ENCODE measurements around the gene SRPX2.

SRPX2 gene

DNA sequence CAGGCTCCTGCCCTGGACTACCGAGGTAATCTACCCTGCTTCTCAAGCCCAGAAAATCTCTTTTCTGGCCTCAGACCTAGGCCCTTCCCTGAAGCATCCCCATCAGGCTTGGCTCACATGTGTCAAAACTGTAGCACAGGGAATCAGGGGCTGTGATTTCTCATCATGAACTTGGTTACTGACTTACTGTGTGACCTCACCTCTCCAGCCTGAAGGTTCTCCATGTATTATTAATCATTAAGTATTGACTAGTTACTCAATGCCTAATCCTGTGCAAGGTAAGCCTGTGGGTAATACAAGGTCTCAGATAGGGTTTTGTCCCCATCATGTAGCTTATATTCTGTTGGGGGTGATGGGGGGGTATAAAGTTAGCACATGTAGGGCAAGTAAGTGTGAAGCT lies 6.8 kb downstream of the SRPX2 start:
- DNase-seq, result no peak

GRCh38 chrX:100652266-100652665 lies 8.3 kb downstream of the SRPX2 start:
- DNase-seq, result no peak

GRCh38 chrX:100654261-100654660 lies 10.3 kb downstream of the SRPX2 start:
- no peak for DNase-seq

DNA sequence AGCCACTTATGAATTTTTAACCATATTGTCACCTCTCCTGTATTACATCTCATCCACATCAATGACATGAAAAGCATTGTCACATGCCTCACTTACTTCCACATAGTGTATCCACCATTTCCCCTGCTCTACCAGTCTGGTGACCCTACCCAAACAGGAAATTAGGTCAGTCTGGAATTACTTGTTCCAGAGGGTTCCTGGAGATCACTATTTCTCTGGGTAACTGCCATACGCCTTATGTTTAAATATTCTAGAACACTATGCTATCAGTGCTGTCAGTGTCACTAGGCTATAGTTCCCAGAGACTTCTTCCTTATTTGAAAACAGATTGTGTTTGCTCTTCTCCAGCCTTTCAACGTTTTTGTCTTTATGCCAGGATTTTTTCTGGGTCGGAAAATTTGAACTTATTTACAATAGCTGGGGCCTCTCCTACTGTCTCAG lies 15.0 kb downstream of the SRPX2 start:
- DNase-seq, result no peak

DNA sequence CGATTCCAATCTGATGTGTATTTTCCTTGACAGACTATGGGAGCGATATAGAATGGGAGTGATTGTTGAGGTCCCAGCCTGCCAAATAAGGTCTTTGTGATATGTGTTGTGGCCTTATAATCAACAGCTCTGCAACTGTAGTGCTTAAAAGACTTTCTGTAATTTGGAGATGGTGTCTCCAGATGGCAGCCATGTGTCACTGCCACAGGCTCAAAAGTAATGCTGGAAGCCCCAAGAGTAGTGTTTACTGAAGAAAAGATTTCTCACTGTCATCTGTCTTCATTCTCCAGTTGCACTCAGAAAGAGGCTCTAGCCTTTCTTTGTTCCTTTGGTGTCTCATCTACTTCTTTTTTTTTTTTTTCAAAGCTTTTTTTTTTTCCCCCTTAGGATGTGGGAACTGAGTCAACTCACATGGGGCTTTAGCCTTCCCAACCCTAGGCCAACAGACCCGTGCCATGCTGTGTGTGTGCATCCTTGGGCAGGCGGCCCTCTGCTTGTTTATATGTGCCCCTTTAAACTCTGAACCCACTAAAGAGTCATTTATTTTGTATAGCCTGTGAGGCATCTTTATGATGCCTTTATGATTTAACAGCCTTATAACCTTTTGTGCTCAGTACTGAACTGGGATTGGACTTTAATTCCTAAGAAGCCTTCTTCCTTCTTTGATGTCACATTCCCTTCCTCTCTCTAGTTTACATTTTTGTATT lies 15.6 kb downstream of the SRPX2 start:
- no peak for DNase-seq

GRCh38 chrX:100662170-100662569 lies 18.2 kb downstream of the SRPX2 start:
- no peak for DNase-seq

DNA sequence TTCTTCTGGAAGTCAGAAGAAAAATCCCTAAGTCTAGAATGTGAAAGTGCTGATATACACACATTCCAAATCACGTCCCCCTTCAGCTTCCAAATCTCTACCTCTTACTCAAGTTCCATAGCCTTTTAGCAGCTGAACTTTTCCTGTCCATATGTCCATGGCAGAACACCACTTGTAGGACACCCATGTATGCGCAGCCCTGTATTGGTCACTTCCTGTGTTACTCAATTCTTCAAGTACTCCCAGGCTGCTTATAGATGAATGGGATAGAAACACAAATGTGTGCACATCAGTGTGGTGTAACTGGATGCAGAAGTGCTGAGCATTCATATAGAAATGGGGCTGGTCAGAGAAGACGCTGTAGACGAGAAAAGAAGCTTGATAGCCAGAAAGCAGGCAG lies 18.8 kb downstream of the SRPX2 start:
- no peak for DNase-seq

GRCh38 chrX:100663642-100664041 lies 19.6 kb downstream of the SRPX2 start:
- DNase-seq, result no peak

GRCh38 chrX:100672966-100673365 lies 29.0 kb downstream of the SRPX2 start:
- no peak for DNase-seq

GRCh38 chrX:100673397-100673953 lies 29.5 kb downstream of the SRPX2 start:
- no peak for DNase-seq

DNA sequence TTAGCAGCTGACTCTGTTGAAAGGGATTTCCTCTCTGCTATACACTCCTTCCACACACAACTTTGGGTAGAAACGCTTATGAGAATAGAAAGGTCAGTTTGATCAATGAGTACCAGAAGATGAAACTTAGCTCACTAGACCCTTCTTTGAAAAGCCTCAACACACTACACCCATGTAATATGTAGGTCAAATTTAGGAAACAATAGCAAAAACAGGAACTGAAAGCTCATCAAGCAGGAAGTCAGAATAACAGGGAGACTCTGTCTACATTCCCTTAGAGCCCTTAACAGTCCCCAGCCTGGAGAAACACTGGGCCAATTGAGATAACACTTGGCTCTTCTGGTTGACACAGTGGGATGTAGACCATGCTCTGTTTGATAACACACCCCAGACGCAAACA lies 30.7 kb downstream of the SRPX2 start:
- DNase-seq, result no peak

DNA sequence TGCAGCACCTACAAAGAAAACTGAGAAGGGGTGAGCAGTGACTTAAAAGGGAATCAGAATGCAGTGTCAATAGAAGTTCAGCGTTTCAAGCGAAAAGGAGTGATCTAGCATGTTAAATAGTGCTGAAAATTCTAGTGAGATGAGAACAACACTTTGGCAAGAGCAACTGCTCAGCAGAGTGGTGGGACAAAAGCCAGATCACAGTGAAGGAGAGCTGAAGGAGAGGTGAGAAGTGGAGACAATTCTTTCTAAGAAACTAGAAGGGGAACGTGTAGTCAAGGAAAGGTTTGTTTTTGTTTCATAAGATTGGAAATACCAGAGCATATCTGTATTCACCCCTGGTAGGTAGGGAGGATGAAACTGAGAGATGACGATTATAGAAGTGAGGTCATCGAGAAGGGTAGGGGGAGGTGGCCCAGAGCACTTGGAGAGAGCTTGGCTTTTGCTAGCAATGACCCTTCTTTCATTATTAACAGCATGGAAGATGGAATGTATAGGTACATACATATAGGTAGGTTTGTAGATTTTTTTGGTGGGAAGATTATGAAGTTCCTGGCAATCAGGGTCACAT lies 33.7 kb downstream of the SRPX2 start:
- no peak for DNase-seq

GRCh38 chrX:100680756-100681155 lies 36.8 kb downstream of the SRPX2 start:
- DNase-seq, result no peak

GRCh38 chrX:100681599-100681998 lies 37.6 kb downstream of the SRPX2 start:
- no peak for DNase-seq

DNA sequence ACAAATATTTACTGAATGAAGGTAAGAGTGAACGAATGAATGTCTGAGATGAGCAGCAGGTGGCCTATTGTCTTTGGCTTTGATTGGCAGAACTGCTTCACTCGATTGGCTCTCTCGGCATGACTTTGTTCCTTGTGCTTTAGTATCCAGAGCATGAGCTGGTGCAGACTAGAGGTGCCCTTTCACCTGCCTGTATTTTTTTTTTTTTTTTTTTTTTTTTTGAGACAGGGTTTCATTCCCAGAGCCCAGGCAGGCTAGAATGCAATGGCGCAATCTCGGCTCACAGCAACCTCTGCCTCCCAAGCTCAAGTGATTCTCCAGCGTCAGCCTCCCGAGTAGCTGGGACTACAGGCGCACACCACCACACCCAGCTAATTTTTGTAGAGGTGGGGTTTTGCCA lies 38.9 kb downstream of the SRPX2 start:
- DNase-seq, result no peak

GRCh38 chrX:100685284-100685996 lies 41.4 kb downstream of the SRPX2 start:
- peak; percentile 6 for DNase-seq

DNA sequence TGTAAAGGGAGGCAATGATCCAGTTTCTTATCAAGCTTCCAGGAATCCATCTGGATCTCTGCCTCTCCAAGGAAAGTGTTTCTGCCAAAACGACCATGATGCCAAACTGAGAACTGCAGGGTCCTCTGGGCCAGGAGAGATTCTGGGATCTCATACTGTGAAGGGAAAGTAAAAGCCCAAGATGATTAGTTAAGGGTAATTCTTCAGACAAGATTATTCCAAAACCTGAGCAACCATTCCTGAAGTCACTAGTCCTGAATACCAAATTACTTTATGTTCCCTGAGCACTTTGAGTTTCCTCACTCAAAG lies 42.0 kb downstream of the SRPX2 start:
- no peak for DNase-seq

DNA sequence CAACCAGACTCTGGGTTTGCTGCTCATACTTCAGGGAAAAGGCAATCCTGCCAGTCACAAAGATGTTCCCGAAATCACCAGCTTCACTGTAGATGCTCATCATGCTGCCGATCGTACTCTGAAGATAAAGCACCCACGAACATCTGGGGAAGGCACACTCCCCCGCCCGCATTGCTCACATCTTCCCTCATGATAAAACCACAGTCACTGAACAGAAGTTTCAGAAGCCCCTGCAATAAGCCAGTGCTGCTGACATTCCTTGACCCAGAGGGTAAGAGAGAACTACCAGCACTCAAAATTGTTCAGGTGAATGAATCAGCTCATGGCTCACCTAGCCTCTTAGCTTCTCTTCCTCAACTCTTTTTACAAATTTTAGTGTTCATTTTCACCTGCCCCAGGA lies 43.1 kb downstream of the SRPX2 start:
- no peak for DNase-seq

- no peak for DNase-seq
Measured at GRCh38 chrX:100687546-100687945, 43.5 kb downstream of the SRPX2 start.

GRCh38 chrX:100695302-100695701 lies 51.3 kb downstream of the SRPX2 start:
- no peak for DNase-seq

DNA sequence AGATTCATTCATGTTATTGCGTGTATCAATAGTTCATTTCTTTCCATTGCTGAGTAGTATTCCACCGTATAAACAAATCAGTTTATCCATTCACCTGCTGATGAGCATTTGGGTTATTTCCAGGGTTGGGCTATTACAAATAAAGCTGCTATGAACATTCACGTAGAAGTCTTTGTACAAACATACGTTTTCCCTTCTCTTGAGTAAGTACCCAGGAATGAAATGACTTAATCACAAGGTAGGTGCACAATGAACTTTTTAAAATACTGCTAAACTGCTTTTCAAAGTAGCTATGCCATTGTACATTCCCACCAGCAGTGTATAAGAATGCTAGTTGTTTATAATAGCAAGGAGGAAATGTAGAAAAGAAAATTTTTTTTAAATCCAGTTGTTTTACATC lies 52.0 kb downstream of the SRPX2 start:
- DNase-seq, result no peak

- DNase-seq, result no peak
Measured at GRCh38 chrX:100696699-100697351, 52.8 kb downstream of the SRPX2 start.

GRCh38 chrX:100698551-100698950 lies 54.6 kb downstream of the SRPX2 start:
- no peak for DNase-seq

- no peak for DNase-seq
Measured at GRCh38 chrX:100700809-100701208, 56.8 kb downstream of the SRPX2 start.
